Right atrium auricular region (tissue), 2 donors: ENCODE measurements around the gene ZNF444. TPM values are rescaled to one million over a fixed set of nuclear protein-coding genes. Genes with fewer than 3 reads are reported as not detected.
"Not testable (repeated sequence)": the region's sequence is repeated elsewhere in the genome, so short reads cannot be mapped to it uniquely, and the experiment has no call there.

Source experiments
- DNase-seq: peaks from one replicate; pipeline ENCODE4 v3.0.0-alpha.2; 2019; ENCODE audit warnings: low spot score
- H3K27ac ChIP-seq, 2 donors: fragments of 200-600 bp; sonication (generic); 1 replicate in 1 of 2; 2 replicates in 1 of 2; pipeline ENCODE4 v1.5.1; 2016 to 2019
- H3K27me3 ChIP-seq, 2 donors: fragments of 200-600 bp; sonication (generic); one replicate each; pipeline versions ENCODE4 v1.5.1 to v1.6.0; 2017 to 2019
- H3K36me3 ChIP-seq: fragments of 200-600 bp; sonication (generic); one replicate; pipeline ENCODE4 v1.5.1; 2016
- H3K4me1 ChIP-seq, 2 donors: fragments of 200-600 bp; sonication (generic); one replicate each; pipeline versions ENCODE4 v1.5.1 to v1.6.0; 2017 to 2019
- H3K4me3 ChIP-seq, 2 donors: fragments of 200-600 bp; sonication (generic); 1 replicate in 1 of 2; 2 replicates in 1 of 2; pipeline ENCODE4 v1.5.1; 2017 to 2019; ENCODE audit warnings: mild to moderate bottlenecking in 1 of 2, moderate library complexity in 1 of 2
- H3K9me3 ChIP-seq, 2 donors: fragments of 200-600 bp; sonication (generic); one replicate each; pipeline ENCODE4 v1.5.1; 2019
- total RNA-seq, 2 donors: library from RNA; depleted of rRNA; stranded (reverse); fragments of >200 nt; gene quantifications; one replicate each; pipeline ENCODE4 v1.1.0, GENCODE V29; 2016
- TF ChIP-seq, protein P1 (sequence below), 2 donors: fragments of 200-600 bp; sonication (generic); IDR thresholded peaks; one replicate each; pipeline ENCODE4 v1.5.1; 2019; ENCODE audit warnings: antibody characterized with exemption in 2 of 2

ZNF444 gene
- total RNA-seq, 2 donors from 2014 or later: 26.1 to 30.9 TPM

DNA sequence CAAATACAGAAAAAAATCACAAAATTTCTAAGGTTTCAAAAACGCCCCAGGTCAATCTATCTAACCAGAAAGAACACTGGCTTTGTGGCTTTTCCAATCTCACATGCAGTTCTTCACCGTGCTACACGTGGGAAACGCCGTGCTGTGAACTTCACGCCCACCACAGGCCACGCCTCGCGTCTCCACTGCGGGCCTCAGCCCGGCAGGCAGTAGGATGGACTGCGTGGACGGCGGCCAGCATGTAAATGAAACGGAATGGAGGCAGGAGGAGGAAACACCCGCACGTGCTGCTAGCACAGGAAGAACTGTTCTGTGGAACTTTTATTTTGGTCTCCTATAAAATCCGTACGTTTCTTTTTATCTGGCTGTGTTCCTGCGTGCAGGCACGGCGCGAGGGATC is 43.8 kb upstream of the ZNF444 start:
- no peaks in the 10 kb centered on the region for H3K27me3 ChIP-seq
- TF ChIP-seq, protein P1, sequence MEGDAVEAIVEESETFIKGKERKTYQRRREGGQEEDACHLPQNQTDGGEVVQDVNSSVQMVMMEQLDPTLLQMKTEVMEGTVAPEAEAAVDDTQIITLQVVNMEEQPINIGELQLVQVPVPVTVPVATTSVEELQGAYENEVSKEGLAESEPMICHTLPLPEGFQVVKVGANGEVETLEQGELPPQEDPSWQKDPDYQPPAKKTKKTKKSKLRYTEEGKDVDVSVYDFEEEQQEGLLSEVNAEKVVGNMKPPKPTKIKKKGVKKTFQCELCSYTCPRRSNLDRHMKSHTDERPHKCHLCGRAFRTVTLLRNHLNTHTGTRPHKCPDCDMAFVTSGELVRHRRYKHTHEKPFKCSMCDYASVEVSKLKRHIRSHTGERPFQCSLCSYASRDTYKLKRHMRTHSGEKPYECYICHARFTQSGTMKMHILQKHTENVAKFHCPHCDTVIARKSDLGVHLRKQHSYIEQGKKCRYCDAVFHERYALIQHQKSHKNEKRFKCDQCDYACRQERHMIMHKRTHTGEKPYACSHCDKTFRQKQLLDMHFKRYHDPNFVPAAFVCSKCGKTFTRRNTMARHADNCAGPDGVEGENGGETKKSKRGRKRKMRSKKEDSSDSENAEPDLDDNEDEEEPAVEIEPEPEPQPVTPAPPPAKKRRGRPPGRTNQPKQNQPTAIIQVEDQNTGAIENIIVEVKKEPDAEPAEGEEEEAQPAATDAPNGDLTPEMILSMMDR (IDR thresholded peaks at IDR 0.05): no peak
- no peak overlapping the region for H3K4me3 ChIP-seq
- no peaks in the 10 kb centered on the region for H3K9me3 ChIP-seq
- peak overlapping the region in 1 of 2 donors; percentile 5 for H3K27ac ChIP-seq
- peaks cover 0 to 15% of the 10 kb centered on the region in 2 donors for H3K4me1 ChIP-seq
- DNase-seq: no peak
- peaks cover 14% of the 10 kb centered on the region for H3K36me3 ChIP-seq

DNA sequence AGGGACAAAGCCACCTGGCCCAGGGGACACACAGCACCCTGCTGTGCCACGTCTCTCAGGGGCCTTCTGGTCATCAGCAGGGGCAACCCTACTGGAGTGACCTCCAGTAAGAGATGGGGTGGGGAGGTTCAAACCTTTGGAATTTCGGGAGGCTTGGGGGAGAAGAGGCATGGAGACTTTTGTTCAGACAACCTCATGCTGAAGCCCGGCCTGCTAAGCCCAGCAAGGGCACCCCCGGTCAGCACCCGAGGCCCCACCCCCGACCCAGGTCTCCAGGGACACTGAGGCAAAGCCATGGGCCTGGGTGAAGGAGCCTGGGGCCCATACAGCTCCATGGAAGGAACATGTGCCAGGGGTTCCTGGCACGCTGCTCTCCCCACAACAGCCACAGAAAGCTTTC is 43.3 kb upstream of the ZNF444 start:
- Histone ChIP-seq H3K4me1 (peaks cover 0 to 15% of the 10 kb centered on the region in 2 donors), H3K27me3 (no peaks in the 10 kb centered on the region), H3K4me3 (no peak overlapping the region), H3K27ac (no peak overlapping the region), H3K36me3 (peaks cover 16% of the 10 kb centered on the region), H3K9me3 (no peaks in the 10 kb centered on the region)
- TF ChIP-seq, protein P1 (IDR thresholded peaks at IDR 0.05): no peak
- DNase-seq: no peak

DNA sequence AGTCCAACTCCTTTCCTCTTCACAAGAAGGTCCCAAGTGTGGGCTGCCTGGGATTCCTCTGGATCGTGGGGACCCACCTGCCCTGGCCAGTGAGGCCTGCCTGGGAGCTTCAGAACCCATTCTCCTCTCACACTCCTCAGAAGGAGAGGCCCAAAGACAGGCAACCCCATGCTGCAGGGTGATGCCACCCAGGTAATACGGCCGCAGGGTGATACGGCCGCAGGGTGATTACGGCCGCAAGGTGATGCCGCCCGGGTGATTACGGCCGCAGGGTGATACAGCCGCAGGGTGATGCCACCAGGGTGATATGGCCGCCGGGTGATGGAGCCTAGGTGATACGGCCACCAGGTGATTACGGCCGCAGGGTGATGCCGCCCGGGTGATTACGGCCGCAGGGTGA is 42.9 kb upstream of the ZNF444 start:
- not testable (repeated sequence) for H3K4me3 ChIP-seq, H3K27me3 ChIP-seq
- peaks cover 16% of the 10 kb centered on the region for H3K36me3 ChIP-seq

DNA sequence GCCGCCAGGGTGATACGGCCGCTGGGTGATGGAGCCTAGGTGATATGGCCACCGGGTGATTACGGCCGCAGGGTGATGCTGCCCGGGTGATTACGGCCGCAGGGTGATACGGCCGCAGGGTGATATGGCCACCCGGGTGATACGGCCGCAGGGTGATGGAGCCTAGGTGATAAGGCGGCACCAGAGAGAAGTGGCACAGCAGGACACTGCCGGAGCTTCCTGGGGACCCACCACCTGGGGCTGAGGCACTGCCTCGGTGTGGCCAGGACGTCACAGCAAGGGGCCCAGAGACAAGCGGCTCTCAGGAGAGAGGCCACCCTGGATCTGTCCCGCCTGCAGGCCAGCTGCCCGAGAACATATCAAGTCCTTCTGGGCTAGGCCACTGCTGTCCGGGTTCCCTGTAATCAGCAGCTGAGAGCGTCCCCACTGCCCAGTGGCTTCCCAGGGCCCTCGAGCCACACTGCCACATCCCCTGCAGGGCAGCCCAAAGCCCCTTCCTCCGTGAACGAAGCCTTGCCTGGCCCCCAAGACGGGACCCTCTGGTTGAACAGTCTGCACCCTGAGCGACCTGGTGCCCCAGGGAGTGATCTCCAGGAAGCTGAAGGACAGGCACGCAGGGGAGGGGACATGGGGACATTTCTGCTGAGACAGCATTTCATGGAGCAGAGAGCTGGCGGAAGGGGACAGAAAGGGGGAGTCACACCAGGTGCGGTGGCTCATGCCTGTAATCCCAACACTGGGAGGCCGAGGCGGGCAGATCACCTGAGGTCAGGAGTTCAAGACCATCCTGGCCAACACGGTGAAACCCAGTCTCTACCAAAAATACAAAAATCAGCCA is 42.1 kb upstream of the ZNF444 start:
- Histone ChIP-seq H3K9me3 (no peaks in the 10 kb centered on the region), H3K4me3 (no peak overlapping the region), H3K36me3 (peaks cover 16% of the 10 kb centered on the region), H3K4me1 (peaks cover 0 to 15% of the 10 kb centered on the region in 2 donors), H3K27ac (no peak overlapping the region), H3K27me3 (no peaks in the 10 kb centered on the region)
- no peak for DNase-seq
- TF ChIP-seq, protein P1 (IDR thresholded peaks at IDR 0.05): no peak

More for the DNA sequence above, 42.9 kb upstream of the ZNF444 start:
- not testable (repeated sequence) for H3K27ac ChIP-seq, DNase-seq, H3K9me3 ChIP-seq
- H3K4me1 ChIP-seq: peaks cover 0 to 15% of the 10 kb centered on the region in 2 donors

DNA sequence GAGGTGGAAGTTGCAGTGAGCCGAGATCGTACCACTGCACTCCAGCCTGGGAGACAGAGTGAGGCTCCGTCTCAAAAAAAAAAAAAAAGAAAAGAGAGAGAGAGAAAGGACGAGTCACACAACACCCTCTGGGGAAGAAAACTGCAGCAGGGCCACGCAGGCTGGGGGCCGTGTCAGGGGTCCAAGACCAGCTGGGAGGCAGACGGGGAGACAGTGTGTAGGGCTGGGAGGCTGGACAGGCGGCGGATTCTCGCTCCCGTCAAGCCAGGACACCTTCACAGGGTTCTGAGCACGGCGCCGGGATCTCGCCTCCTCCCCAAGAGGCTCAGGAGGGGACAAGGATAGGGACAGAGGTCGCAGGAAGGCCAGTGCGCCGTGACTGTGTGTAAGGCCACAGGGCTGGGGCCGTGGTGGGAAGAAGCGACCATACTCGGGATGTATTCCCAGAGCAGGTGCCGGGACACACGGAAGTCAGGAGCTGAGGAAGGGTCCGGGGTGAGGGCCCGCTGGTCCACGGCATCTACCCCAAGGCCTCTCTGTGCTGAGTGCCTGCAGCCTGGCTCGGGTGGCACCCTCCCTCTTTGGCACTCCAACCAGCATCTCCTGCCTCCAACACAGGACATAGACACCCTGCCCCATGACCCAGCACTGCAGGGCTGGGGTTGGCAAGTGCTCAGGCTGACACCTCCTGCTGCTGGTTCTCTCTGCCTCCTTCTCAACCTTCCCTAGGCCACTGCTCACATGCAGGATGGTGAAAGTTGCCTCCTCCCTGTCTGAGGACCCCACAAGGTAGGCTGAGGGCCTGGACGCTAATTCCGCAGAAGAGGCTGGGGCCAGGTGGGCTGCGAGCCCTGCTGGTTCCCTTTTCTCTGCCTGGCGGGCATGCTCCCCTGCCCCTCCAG is 41.2 kb upstream of the ZNF444 start:
- H3K27me3 ChIP-seq: no peaks in the 10 kb centered on the region
- DNase-seq: no peak

More for the DNA sequence above, 41.2 kb upstream of the ZNF444 start:
- Histone ChIP-seq H3K27ac (no peak overlapping the region), H3K4me3 (no peak overlapping the region), H3K9me3 (no peaks in the 10 kb centered on the region), H3K4me1 (peaks cover 0 to 21% of the 10 kb centered on the region in 2 donors), H3K36me3 (peaks cover 16% of the 10 kb centered on the region)
- TF ChIP-seq, protein P1 (IDR thresholded peaks at IDR 0.05): no peak
